Lung (tissue), 12 donors: Measurements from ENCODE around the gene STEAP4. TPM values are rescaled to one million over a fixed set of nuclear protein-coding genes. Genes with fewer than 3 reads are reported as not detected.

Experiments
- ATAC-seq: fragments of 200-7000 bp; cut with Tn5 transposase; one replicate; pipeline ENCODE4 v1.9.1; 2020; ENCODE audit warnings: moderate number of reproducible peaks; ENCODE audit not compliant: insufficient read depth, low FRiP score
- DNase-seq, 3 donors: peaks; one replicate each; pipeline ENCODE4 v3.0.0-alpha.2; 2013 to 2017
- H3K27ac ChIP-seq, 2 donors: one replicate each; pipeline ENCODE4 v1.5.1; 2013; ENCODE audit warnings: mild to moderate bottlenecking in 2 of 2, moderate library complexity in 2 of 2, control low read depth in 1 of 2, inconsistent platforms in 1 of 2, low read depth in 1 of 2, low read length in 1 of 2
- H3K27me3 ChIP-seq, 3 donors: one replicate each; pipeline ENCODE4 v1.5.1; 2013; ENCODE audit warnings: low read length in 2 of 3; ENCODE audit not compliant: control insufficient read depth in 3 of 3, insufficient read depth in 3 of 3
- H3K36me3 ChIP-seq, 4 donors: one replicate each; pipeline ENCODE4 v1.5.1; 2013; ENCODE audit warnings: low read length in 4 of 4, mild to moderate bottlenecking in 1 of 4, moderate library complexity in 1 of 4; ENCODE audit not compliant: control insufficient read depth in 4 of 4, insufficient read depth in 4 of 4
- H3K4me1 ChIP-seq, 5 donors: one replicate each; pipeline ENCODE4 v1.5.1; 2013; ENCODE audit warnings: low read length in 5 of 5, mild to moderate bottlenecking in 2 of 5, moderate library complexity in 1 of 5; ENCODE audit not compliant: control insufficient read depth in 5 of 5, insufficient read depth in 5 of 5
- H3K4me3 ChIP-seq: one replicate; pipeline ENCODE4 v1.5.1; 2013; ENCODE audit warnings: mild to moderate bottlenecking, control low read depth, moderate library complexity
- H3K9ac ChIP-seq, 2 donors: one replicate each; pipeline ENCODE4 v1.5.1; 2013; ENCODE audit warnings: low read length in 2 of 2, control low read depth in 1 of 2; ENCODE audit not compliant: insufficient read depth in 1 of 2
- H3K9me3 ChIP-seq, 4 donors: one replicate each; pipeline ENCODE4 v1.5.1; 2013; ENCODE audit warnings: low read length in 3 of 4, mild to moderate bottlenecking in 1 of 4, moderate library complexity in 1 of 4; ENCODE audit not compliant: control insufficient read depth in 4 of 4, insufficient read depth in 3 of 4
- WGBS, 2 donors: extraction: QIAGEN DNeasy Blood & Tissue Kit; methylation state at CpG; one replicate each; pipeline ENCODE4 v1.1.7; 2013; 5-methylcytosine and 5-hydroxymethylcytosine counted together
- polyA plus RNA-seq, 2 donors: library from polyadenylated mRNA; stranded (reverse); fragments of 200-250 nt; gene quantifications; one replicate each; pipeline ENCODE4 v1.2.1, GENCODE V29; 2013
- total RNA-seq, 2 donors: library from RNA; depleted of rRNA in 1 of 2; stranded (reverse); fragments of >200 nt in 1 of 2; gene quantifications; one replicate each; pipeline ENCODE4 v1.2.1, GENCODE V29; 2014 to 2021
- TF ChIP-seq, protein P1 (sequence below): IDR thresholded peaks from 2 replicates; pipeline ENCODE4 v1.5.1; 2012; ENCODE audit warnings: mild to moderate bottlenecking; ENCODE audit errors: control extremely low read depth, extremely low read depth
- donor health status: control.
- donor health status: control.
- donor health status: Bipolar disorder and iron deficiency.
- donor health status: healthy.
- donor health status: DM: yes; HTN: yes; CAD: no.

STEAP4 gene
- total and polyA plus RNA-seq, 4 donors = 17.1 to 108 (median 58.8) TPM

DNA sequence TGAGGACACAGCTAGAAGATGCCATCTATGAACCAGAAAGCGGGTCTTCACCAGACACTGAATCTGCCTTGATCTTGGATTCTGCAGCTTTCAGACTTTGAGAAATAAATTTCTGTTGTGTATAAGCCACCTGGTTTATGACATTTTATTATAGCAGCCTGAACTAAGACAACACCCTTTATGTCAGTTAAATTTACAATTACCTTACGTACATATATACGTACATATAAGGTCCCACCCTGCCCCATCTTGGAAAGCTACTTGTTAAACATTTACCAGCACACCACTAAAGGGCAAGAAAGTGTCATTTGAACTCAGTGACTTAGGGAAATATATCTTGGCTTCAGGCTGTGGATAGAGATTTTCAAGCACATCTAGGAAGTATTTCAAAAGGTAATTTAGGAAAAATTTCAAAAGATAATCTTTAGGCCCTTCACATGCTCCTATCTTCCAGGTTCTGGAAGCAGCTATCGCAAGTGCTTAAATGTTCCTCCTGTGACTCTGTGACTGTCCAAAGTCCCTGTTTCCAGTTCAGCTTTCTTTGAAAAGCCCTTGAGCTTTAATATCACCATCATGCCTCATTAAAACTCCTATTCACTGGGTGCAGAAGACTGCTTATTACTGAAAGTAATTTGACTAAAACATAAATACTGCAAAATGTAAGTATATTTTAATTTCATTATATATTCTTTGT lies 77.2 kb downstream of the STEAP4 start:
- TF ChIP-seq, protein P1, sequence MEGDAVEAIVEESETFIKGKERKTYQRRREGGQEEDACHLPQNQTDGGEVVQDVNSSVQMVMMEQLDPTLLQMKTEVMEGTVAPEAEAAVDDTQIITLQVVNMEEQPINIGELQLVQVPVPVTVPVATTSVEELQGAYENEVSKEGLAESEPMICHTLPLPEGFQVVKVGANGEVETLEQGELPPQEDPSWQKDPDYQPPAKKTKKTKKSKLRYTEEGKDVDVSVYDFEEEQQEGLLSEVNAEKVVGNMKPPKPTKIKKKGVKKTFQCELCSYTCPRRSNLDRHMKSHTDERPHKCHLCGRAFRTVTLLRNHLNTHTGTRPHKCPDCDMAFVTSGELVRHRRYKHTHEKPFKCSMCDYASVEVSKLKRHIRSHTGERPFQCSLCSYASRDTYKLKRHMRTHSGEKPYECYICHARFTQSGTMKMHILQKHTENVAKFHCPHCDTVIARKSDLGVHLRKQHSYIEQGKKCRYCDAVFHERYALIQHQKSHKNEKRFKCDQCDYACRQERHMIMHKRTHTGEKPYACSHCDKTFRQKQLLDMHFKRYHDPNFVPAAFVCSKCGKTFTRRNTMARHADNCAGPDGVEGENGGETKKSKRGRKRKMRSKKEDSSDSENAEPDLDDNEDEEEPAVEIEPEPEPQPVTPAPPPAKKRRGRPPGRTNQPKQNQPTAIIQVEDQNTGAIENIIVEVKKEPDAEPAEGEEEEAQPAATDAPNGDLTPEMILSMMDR = no peak
- ATAC-seq (no peak), DNase-seq (no peak)
- Histone ChIP-seq H3K9ac (no peak overlapping the region), H3K27me3 (no peaks in the 10 kb centered on the region), H3K4me3 (no peak overlapping the region), H3K27ac (no peak overlapping the region), H3K36me3 (no peaks in the 10 kb centered on the region), H3K4me1 (peaks cover 0 to 5% (median 0%) of the 10 kb centered on the region in 5 donors), H3K9me3 (no peaks in the 10 kb centered on the region)
- 93 to 97% methylated on average over 4 of the region's 4 CpGs for WGBS, 2 donors

DNA sequence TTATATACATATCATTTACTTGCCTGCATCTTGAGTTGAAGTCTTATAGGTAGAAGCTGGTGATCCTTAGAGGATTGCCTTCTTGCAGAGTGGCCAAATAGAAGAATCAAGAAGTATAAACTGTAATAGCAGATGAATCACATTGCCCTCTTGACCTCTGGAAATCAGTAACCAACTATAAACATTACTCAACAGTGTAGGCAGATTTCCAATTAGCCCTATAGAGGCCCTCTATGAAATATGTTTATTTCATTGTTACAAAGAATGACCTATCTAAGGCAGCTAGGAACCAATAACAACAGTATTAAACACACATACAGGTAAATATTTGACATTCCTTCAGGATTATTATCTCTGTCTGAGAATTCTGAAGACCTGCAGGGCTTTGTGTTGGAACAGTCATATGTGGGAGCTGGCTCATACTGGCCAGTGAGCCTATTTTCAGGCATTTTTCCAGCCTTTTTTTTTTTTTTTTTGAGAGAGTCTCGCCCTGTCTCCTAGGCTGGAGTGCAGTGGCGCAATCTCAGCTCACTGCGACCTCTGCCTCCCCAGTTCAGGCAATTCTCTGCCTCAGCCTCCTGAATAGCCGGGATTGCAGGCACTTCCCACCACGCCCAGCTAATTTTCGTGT lies 79.7 kb downstream of the STEAP4 start:
- Histone ChIP-seq H3K9me3 (no peaks in the 10 kb centered on the region), H3K27ac (peak overlapping the region in 1 of 2 donors; percentile 70), H3K36me3 (no peaks in the 10 kb centered on the region), H3K27me3 (no peaks in the 10 kb centered on the region), H3K4me1 (peaks cover 0 to 5% (median 0%) of the 10 kb centered on the region in 5 donors), H3K4me3 (no peak overlapping the region), H3K9ac (no peak overlapping the region)
- WGBS, 2 donors = 63 to 85% methylated on average over 6 of the region's 6 CpGs
- peak; percentile 78 for ATAC-seq
- TF ChIP-seq, protein P1 = no peak
- peak in 2 of 3 donors; percentile 18 to 45 for DNase-seq

DNA sequence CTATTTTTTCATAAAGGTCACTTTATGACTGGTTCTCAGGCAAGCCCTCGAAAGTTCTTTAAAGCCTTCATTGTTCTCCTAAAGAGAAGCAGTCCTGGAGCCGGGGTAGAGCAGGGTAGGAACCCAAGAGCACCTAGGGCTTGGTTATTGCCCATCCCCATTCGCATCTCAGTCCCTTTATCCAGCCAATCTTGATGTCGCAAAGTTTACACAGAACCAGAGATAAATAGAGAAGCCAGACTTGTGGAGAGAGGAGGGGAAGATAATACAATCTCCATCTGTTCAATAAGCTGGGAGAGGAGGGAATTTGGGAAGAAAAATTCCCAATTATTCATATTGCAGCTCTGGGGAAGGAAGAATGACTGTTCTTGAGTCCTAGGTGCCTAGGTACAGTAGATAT lies 80.5 kb downstream of the STEAP4 start:
- no peaks in the 10 kb centered on the region for H3K27me3 ChIP-seq
- WGBS, 2 donors = 91 to 96% methylated on average over 4 of the region's 4 CpGs
- TF ChIP-seq, protein P1 = no peak
- no peak overlapping the region for H3K9ac ChIP-seq
- H3K4me3 ChIP-seq = no peak overlapping the region
- H3K27ac ChIP-seq = no peak overlapping the region
- no peak for DNase-seq
- H3K9me3 ChIP-seq = no peaks in the 10 kb centered on the region
- H3K4me1 ChIP-seq = peaks cover 0 to 5% (median 0%) of the 10 kb centered on the region in 5 donors
- ATAC-seq = no peak
- no peaks in the 10 kb centered on the region for H3K36me3 ChIP-seq
